Testis (tissue), 2 donors: ENCODE measurements around the gene DLGAP3.

ENCODE experiments used
- POLR2A ChIP-seq: fragments of 450-650 bp; IDR thresholded peaks from one replicate; pipeline ENCODE4 v1.6.1; 2017; ENCODE audit warnings: antibody characterized with exemption, mild to moderate bottlenecking, moderate library complexity
- TF ChIP-seq, protein P1 (sequence below), 3 experiments: fragments of 450-650 bp in 2 of 3; fragments of 200-600 bp in 1 of 3; sonication (generic) in 1 of 3; IDR thresholded peaks; one replicate each; pipeline ENCODE4 v1.5.1; 2016 to 2019; ENCODE audit warnings: antibody characterized with exemption in 3 of 3, mild to moderate bottlenecking in 2 of 3, moderate library complexity in 1 of 3

GRCh38 chr1:34816332-34816731, 113.1 kb downstream of the DLGAP3 start:
- TF ChIP-seq, protein P1, sequence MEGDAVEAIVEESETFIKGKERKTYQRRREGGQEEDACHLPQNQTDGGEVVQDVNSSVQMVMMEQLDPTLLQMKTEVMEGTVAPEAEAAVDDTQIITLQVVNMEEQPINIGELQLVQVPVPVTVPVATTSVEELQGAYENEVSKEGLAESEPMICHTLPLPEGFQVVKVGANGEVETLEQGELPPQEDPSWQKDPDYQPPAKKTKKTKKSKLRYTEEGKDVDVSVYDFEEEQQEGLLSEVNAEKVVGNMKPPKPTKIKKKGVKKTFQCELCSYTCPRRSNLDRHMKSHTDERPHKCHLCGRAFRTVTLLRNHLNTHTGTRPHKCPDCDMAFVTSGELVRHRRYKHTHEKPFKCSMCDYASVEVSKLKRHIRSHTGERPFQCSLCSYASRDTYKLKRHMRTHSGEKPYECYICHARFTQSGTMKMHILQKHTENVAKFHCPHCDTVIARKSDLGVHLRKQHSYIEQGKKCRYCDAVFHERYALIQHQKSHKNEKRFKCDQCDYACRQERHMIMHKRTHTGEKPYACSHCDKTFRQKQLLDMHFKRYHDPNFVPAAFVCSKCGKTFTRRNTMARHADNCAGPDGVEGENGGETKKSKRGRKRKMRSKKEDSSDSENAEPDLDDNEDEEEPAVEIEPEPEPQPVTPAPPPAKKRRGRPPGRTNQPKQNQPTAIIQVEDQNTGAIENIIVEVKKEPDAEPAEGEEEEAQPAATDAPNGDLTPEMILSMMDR (IDR thresholded peaks at IDR 0.05) = no peak
- TF ChIP-seq POLR2A = no peak
